K562 (cell line): Measurements from ENCODE around the gene UQCRC2. TPM values are rescaled to one million over a fixed set of nuclear protein-coding genes. Genes with fewer than 3 reads are reported as not detected.

Source experiments
- CREB3L1 ChIP-seq: fragments of 450-650 bp; IDR thresholded peaks from 2 replicates; pipeline ENCODE4 v1.6.1; 2014; ENCODE audit warnings: low read depth, mild to moderate bottlenecking, moderate library complexity, borderline replicate concordance
- DPF2 ChIP-seq: fragments of 450-650 bp; IDR thresholded peaks from 2 replicates; pipeline ENCODE4 v1.6.1; 2016
- HDAC2 ChIP-seq: fragments of 450-650 bp; IDR thresholded peaks from 2 replicates; pipeline ENCODE4 v1.6.1; 2016; ENCODE audit warnings: mild to moderate bottlenecking
- HES1 ChIP-seq: fragments of 450-650 bp; IDR thresholded peaks from 2 replicates; pipeline ENCODE4 v1.6.1; 2016; ENCODE audit warnings: low read depth, mild to moderate bottlenecking, moderate library complexity
- NFRKB ChIP-seq: fragments of 450-650 bp; IDR thresholded peaks from 2 replicates; pipeline ENCODE4 v1.6.1; 2016; ENCODE audit warnings: low read depth
- PHB2 ChIP-seq: fragments of 450-650 bp; IDR thresholded peaks from 2 replicates; pipeline ENCODE4 v1.6.1; 2017; ENCODE audit warnings: low read depth
- PTTG1 ChIP-seq: fragments of 450-650 bp; IDR thresholded peaks from 2 replicates; pipeline ENCODE4 v1.6.1; 2016; ENCODE audit warnings: low read depth, mild to moderate bottlenecking, missing genetic modification characterization, missing compliant biosample characterization
- SMARCA5 ChIP-seq: fragments of 450-650 bp; IDR thresholded peaks from 2 replicates; pipeline ENCODE4 v1.6.1; 2016
- SRSF3 ChIP-seq: fragments of 200-400 bp; formaldehyde crosslinking; IDR thresholded peaks from 2 replicates; pipeline ENCODE4 v1.6.1; 2016; ENCODE audit warnings: mild to moderate bottlenecking, low read length, moderate library complexity; ENCODE audit not compliant: insufficient read depth
- STAG1 ChIP-seq: sonication (generic); formaldehyde crosslinking; IDR thresholded peaks from 2 replicates; pipeline ENCODE4 v1.5.0; 2020; ENCODE audit warnings: missing genetic modification reagents, borderline replicate concordance
- TRIM28 ChIP-seq: fragments of 450-650 bp; IDR thresholded peaks from 2 replicates; pipeline ENCODE4 v1.6.1; 2017
- TSC22D4 ChIP-seq: fragments of 450-650 bp; IDR thresholded peaks from 2 replicates; pipeline ENCODE4 v1.6.1; 2016; ENCODE audit warnings: missing genetic modification characterization, missing biosample characterization, control low read depth
- USF1 ChIP-seq: sonication (generic); formaldehyde crosslinking; IDR thresholded peaks from 2 replicates; pipeline ENCODE4 v1.9.0; 2022; ENCODE audit warnings: mild to moderate bottlenecking, missing genetic modification reagents
- ZBTB26 ChIP-seq: fragments of 450-650 bp; formaldehyde crosslinking; IDR thresholded peaks from 2 replicates; pipeline ENCODE4 v1.4.0; 2022; ENCODE audit warnings: missing genetic modification characterization
- ZNF354B ChIP-seq: fragments of 250-450 bp; sonication (Bioruptor Pico); IDR thresholded peaks from 2 replicates; pipeline ENCODE4 v1.4.0; 2020
- ZNF507 ChIP-seq: conservative IDR thresholded peaks from 2 replicates; pipeline ENCODE4 v1.6.1; 2017; ENCODE audit warnings: missing genetic modification characterization, missing compliant biosample characterization
- ZNF584 ChIP-seq: fragments of 200-800 bp; sonication (Bioruptor generic); IDR thresholded peaks from 2 replicates; pipeline ENCODE4 v1.6.1; 2016; ENCODE audit warnings: low read depth, mild to moderate bottlenecking, missing genetic modification characterization, missing compliant biosample characterization
- polyA plus RNA-seq, 8 experiments: library from polyadenylated mRNA; depleted of rRNA in 4 of 8; stranded (reverse) in 5 of 8; unstranded in 3 of 8; fragments of >200 nt; fragmentation: Nextera tagmentation in 2 of 8; fragmentation: Illumina TruSeq in 1 of 8; extraction: Ambion mirVana in 2 of 8; extraction: Trizol in 1 of 8; gene quantifications; 2 replicates each; pipeline versions ENCODE4 v1.2.1 to v1.2.3, GENCODE V29; 2011 to 2014; ENCODE audit warnings: inconsistent platforms in 1 of 8, missing spikeins in 1 of 8
- total RNA-seq, 7 experiments: library from RNA; depleted of rRNA in 6 of 7; stranded (reverse); fragments of >200 nt in 6 of 7; fragmentation: Illumina TruSeq in 2 of 7; extraction: Trizol in 2 of 7; gene quantifications; 2 replicates each; pipeline versions ENCODE4 v1.2.1 to v1.2.3, GENCODE V29; 2011 to 2021; ENCODE audit warnings: low replicate concordance in 1 of 7
- TF ChIP-seq, protein P1 (sequence below): sonication (generic); formaldehyde crosslinking; IDR thresholded peaks from 2 replicates; pipeline ENCODE4 v1.8.0; 2022; ENCODE audit warnings: mild to moderate bottlenecking, missing genetic modification reagents
- TF ChIP-seq, protein P2 (sequence below): fragments of 250-450 bp; sonication (Bioruptor Pico); IDR thresholded peaks from 2 replicates; pipeline ENCODE4 v1.4.0; 2020; ENCODE audit warnings: mild to moderate bottlenecking, moderate library complexity
- TF ChIP-seq, protein P3 (sequence below), 2 experiments: IDR thresholded peaks; 2 replicates each; pipeline ENCODE4 v1.6.1; 2012; ENCODE audit warnings: improper control_type of control experiment in 2 of 2, low read depth in 2 of 2, low read length in 2 of 2, borderline replicate concordance in 1 of 2

Gene UQCRC2
- total and polyA plus RNA-seq, 9 of the 15 experiments (the other 6 are each of a cell fraction or from before 2014, with no cell fraction given): 177 to 516 (median 319) TPM

GRCh38 chr16:21994856-21995465 is 41.8 kb downstream of the UQCRC2 start (continued):
- TF ChIP-seq, protein P1, sequence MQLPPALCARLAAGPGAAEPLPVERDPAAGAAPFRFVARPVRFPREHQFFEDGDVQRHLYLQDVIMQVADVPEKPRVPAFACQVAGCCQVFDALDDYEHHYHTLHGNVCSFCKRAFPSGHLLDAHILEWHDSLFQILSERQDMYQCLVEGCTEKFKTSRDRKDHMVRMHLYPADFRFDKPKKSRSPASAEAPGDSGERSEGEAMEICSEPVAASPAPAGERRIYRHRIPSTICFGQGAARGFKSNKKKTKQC (CRISPR knock-in tag): no peak
- TF ChIP-seq HES1 (no peak), ZNF354B (CRISPR knock-in tag) (no peak), ZBTB26 (CRISPR knock-in tag) (0 out of 2 replicates have a peak, but pooled peaks have one; percentile 62), SMARCA5 (no peak), PTTG1 (tag) (no peak), STAG1 (CRISPR knock-in tag) (no peak), SRSF3 (no peak), USF1 (peak; percentile 73), HDAC2 (0 out of 2 replicates have a peak, but pooled peaks have one; percentile 6), CREB3L1 (peak; percentile 74; the same call in 1 of the 2 replicates), PHB2 (no peak), NFRKB (peak; percentile 75; the same call in 1 of the 2 replicates), ZNF584 (CRISPR knock-in tag) (no peak), DPF2 (peak; percentile 56; the same call in 1 of the 2 replicates), ZNF507 (tag) (no peak), TSC22D4 (no peak), TRIM28 (0 out of 2 replicates have a peak, but pooled peaks have one; percentile 38)
- TF ChIP-seq, protein P2, sequence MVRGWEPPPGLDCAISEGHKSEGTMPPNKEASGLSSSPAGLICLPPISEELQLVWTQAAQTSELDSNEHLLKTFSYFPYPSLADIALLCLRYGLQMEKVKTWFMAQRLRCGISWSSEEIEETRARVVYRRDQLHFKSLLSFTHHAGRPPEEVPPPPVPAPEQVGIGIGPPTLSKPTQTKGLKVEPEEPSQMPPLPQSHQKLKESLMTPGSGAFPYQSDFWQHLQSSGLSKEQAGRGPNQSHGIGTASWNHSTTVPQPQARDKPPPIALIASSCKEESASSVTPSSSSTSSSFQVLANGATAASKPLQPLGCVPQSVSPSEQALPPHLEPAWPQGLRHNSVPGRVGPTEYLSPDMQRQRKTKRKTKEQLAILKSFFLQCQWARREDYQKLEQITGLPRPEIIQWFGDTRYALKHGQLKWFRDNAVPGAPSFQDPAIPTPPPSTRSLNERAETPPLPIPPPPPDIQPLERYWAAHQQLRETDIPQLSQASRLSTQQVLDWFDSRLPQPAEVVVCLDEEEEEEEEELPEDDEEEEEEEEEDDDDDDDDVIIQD (CRISPR knock-in tag): no peak
- TF ChIP-seq, protein P3, sequence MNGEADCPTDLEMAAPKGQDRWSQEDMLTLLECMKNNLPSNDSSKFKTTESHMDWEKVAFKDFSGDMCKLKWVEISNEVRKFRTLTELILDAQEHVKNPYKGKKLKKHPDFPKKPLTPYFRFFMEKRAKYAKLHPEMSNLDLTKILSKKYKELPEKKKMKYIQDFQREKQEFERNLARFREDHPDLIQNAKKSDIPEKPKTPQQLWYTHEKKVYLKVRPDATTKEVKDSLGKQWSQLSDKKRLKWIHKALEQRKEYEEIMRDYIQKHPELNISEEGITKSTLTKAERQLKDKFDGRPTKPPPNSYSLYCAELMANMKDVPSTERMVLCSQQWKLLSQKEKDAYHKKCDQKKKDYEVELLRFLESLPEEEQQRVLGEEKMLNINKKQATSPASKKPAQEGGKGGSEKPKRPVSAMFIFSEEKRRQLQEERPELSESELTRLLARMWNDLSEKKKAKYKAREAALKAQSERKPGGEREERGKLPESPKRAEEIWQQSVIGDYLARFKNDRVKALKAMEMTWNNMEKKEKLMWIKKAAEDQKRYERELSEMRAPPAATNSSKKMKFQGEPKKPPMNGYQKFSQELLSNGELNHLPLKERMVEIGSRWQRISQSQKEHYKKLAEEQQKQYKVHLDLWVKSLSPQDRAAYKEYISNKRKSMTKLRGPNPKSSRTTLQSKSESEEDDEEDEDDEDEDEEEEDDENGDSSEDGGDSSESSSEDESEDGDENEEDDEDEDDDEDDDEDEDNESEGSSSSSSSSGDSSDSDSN (IDR thresholded peaks at IDR 0.05; ENCODE audit: borderline replicate concordance in 1 of 2, low read depth in 2 of 2, low read length in 2 of 2): no peak
